HG02610 (cell line): Measurements from ENCODE around the gene SP8.
"Not testable (repeated sequence)": the region's sequence is repeated elsewhere in the genome, so short reads cannot be mapped to it uniquely, and the experiment has no call there.

Experiments used
- ATAC-seq: cut with Tn5 transposase; IDR thresholded peaks from one replicate; pipeline ENCODE4 v1.9.1; 2021; ENCODE audit warnings: mild to moderate bottlenecking, moderate library complexity; ENCODE audit not compliant: unreplicated experiment

SP8 gene

GRCh38 chr7:20786779-20787659 is at the start of gene SP8:
TSS of gene SP8 (minus strand) at chr7:20786886. CDS start at chr7:20786798, 88 bp downstream.
- no peak for ATAC-seq

- ATAC-seq = not testable (repeated sequence)
Observed at GRCh38 chr7:20836424-20836823, 49.7 kb upstream of the SP8 start.

- no peak for ATAC-seq
Observed at GRCh38 chr7:20835111-20835750, 48.5 kb upstream of the SP8 start.

- no peak for ATAC-seq
Observed at GRCh38 chr7:20834656-20835055, 48.0 kb upstream of the SP8 start.

GRCh38 chr7:20831956-20832355 is 45.3 kb upstream of the SP8 start:
- no peak for ATAC-seq

GRCh38 chr7:20831451-20831850 is 44.8 kb upstream of the SP8 start:
- ATAC-seq = no peak

- ATAC-seq = no peak
Observed at GRCh38 chr7:20828947-20829346, 42.3 kb upstream of the SP8 start.

- ATAC-seq = no peak
Observed at GRCh38 chr7:20827172-20827571, 40.5 kb upstream of the SP8 start.

- no peak for ATAC-seq
Observed at GRCh38 chr7:20826243-20826642, 39.6 kb upstream of the SP8 start.

- ATAC-seq = no peak
Observed at GRCh38 chr7:20825555-20825954, 38.9 kb upstream of the SP8 start.

GRCh38 chr7:20821390-20821789 is 34.7 kb upstream of the SP8 start:
- ATAC-seq = not testable (repeated sequence)

GRCh38 chr7:20816372-20816959 is 29.8 kb upstream of the SP8 start:
- no peak for ATAC-seq

GRCh38 chr7:20804345-20804744 is 17.7 kb upstream of the SP8 start:
- no peak for ATAC-seq

- no peak for ATAC-seq
Observed at GRCh38 chr7:20799566-20800366, 13.1 kb upstream of the SP8 start.

- no peak for ATAC-seq
Observed at GRCh38 chr7:20798694-20799121, 12.0 kb upstream of the SP8 start.

GRCh38 chr7:20798081-20798693 is 11.5 kb upstream of the SP8 start:
- peak; percentile 79 for ATAC-seq

- peak; percentile 63 for ATAC-seq
Observed at GRCh38 chr7:20797462-20798080, 10.9 kb upstream of the SP8 start.

GRCh38 chr7:20797042-20797461 is 10.4 kb upstream of the SP8 start:
- no peak for ATAC-seq

GRCh38 chr7:20796500-20796899 is 9.8 kb upstream of the SP8 start:
- no peak for ATAC-seq

GRCh38 chr7:20795881-20796280 is 9.2 kb upstream of the SP8 start:
- ATAC-seq = no peak
